Right renal pelvis (tissue), 4 donors: ENCODE measurements around the gene ACSF3. TPM values are rescaled to one million over a fixed set of nuclear protein-coding genes. Genes with fewer than 3 reads are reported as not detected.

Source experiments
- DNase-seq, 4 donors: peaks; one replicate each; pipeline ENCODE4 v3.0.0-alpha.2; 2013; ENCODE audit warnings: low read depth in 4 of 4, low spot score in 3 of 4, missing footprints in 1 of 4
- polyA plus RNA-seq, 4 donors: library from polyadenylated mRNA; unstranded; fragments of 120-200 nt; gene quantifications; one replicate each; pipeline ENCODE4 v1.2.1, GENCODE V29; 2013; ENCODE audit not compliant: insufficient read length in 4 of 4

ACSF3 gene
- polyA plus RNA-seq, 4 donors = 30.4 to 35.7 (median 31.4) TPM

- DNase-seq = no peak
These were observed 76.9 kb downstream of the ACSF3 start for GRCh38 chr16:89170346-89171215.

- DNase-seq = peak; percentile 76 to 79 (median 78)
These were observed 77.8 kb downstream of the ACSF3 start, which contains the start of gene CDH15 for GRCh38 chr16:89171216-89172170. Gene CDH15, plus strand, starts transcription at chr16:89171748. Its CDS starts 84 bp downstream, at chr16:89171832.

GRCh38 chr16:89172171-89172527, 78.5 kb downstream of the ACSF3 start:
- no peak for DNase-seq

- no peak for DNase-seq
These were observed 79.0 kb downstream of the ACSF3 start for GRCh38 chr16:89172528-89173173.

- DNase-seq = no peak
These were observed 79.7 kb downstream of the ACSF3 start for GRCh38 chr16:89173174-89173921.

GRCh38 chr16:89174055-89174827, 80.6 kb downstream of the ACSF3 start:
- DNase-seq = no peak

GRCh38 chr16:89174877-89175276, 81.2 kb downstream of the ACSF3 start:
- no peak for DNase-seq

GRCh38 chr16:89175280-89176146, 81.9 kb downstream of the ACSF3 start:
- no peak for DNase-seq

- no peak for DNase-seq
These were observed 82.6 kb downstream of the ACSF3 start for GRCh38 chr16:89176147-89176690.

- DNase-seq = no peak
These were observed 83.1 kb downstream of the ACSF3 start for GRCh38 chr16:89176717-89177116.

- no peak for DNase-seq
These were observed 83.8 kb downstream of the ACSF3 start for GRCh38 chr16:89177501-89177900.

GRCh38 chr16:89178453-89179147, 84.9 kb downstream of the ACSF3 start:
- no peak for DNase-seq

GRCh38 chr16:89179148-89179484, 85.5 kb downstream of the ACSF3 start:
- DNase-seq = no peak

- no peak for DNase-seq
These were observed 86.1 kb downstream of the ACSF3 start for GRCh38 chr16:89179656-89180315.

GRCh38 chr16:89183463-89183862, 89.8 kb downstream of the ACSF3 start:
- no peak for DNase-seq

GRCh38 chr16:89183975-89184676, 90.5 kb downstream of the ACSF3 start:
- DNase-seq = no peak

GRCh38 chr16:89184677-89184932, 91.0 kb downstream of the ACSF3 start:
- DNase-seq = no peak
